MV-4-11 (cell line): ENCODE results near the gene ATG16L1.
A peak's percentile ranks its signal among the peaks of the same experiment; 100 is the strongest.

Source experiments
- DNase-seq: peaks from one replicate; lab custom pipeline; 2025; lab: John Stamatoyannopoulos, UW

Gene ATG16L1

DNA sequence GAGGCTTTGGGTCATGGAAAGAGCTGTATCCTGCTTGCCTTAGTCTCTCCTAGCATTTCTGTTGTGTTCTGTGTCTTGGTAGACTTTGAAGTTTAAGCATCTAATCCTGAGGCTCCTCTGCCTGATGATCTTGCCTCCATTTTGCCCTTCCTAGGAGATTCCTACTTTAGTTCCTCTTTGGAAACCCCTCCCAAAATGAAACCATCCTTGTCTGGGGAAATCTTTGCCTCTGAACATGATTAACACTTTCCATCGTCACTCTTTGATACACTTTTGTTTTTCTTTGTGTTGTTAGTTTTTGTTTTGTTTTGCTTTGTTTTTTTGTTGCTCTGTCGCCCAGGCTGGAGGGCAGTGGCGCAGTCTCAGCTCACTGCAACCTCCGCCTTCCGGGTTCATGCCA lies 9.2 kb downstream of the ATG16L1 start:
- DNase-seq = no peak

DNA sequence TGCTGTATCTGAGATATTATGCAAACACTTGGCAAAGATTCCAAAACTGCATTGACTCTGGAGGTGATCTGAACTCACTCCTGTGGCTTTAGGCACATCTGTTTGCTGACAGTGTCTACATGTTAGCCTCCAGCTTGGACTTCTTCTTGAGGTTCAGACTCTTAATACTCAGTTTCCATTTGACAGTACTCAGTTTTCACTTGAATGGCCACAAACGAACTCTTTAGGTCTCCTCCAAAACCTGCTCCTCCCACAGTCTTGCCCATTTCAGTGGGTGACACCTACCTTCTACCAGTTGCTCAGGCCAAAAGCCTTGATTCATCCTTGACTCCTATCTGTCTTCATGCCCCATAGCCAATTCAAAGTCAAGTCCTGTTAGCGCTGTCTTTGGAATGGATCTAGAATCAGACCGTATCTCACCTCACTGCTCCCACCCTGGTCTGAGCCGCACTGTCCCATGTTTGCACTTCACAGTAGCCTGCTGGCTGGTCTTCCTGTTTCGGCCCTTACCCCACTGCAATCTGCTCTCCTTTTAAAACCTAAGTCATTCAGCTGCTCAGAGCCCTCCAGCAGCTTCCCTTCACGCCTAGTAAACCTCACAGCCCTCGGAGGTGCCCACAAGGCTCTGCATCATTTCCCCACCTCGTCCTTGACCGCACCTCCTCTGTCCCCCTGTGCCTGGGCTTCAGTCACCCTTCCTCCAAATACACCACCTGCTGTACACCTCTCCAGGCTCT lies 10.5 kb downstream of the ATG16L1 start:
- DNase-seq = no peak

DNA sequence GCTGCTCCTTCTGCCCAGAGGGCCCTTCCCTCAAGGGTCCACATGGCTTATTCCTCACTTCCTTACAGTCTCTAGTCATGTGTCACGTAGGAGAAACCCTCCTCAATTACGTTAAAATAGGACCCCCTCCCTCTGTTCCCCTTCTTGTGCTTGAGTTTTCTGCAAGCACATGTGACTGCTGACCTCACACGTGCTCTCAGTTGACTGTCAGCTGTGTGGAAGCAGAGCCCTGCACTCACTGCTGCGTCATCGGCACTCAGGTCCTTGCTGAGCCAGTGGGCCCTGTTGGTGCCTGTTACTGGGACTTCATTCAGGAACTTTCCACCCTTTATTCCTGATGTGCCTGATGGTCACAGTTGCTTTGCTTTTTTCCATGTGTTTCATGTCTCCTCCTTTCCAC lies 11.1 kb downstream of the ATG16L1 start:
- no peak for DNase-seq

DNA sequence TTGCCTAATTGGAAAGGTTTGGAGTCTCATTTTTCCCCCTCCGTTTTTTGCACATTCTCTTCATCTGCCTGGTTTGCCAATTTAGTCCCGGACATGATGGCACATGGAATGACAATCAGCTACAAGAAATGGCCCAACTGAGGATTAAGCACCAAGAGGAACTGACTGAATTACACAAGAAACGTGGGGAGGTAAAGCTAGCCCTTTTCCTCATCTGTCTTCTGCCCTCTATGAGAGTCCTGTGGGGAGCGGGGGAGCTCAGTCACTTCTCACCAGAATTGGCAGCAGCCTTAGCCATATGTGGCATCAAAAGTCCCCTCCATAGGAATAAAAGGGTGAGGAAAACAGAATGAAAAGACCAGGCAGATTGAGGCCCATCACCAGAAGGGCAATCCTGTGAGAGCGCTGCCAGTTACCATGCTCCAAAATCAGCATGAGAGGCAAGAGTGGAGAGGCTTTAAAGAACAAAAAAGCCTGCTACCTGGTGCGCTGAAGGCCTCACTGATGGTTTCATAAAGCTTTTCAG lies 11.6 kb downstream of the ATG16L1 start:
- peak; percentile 45 for DNase-seq

DNA sequence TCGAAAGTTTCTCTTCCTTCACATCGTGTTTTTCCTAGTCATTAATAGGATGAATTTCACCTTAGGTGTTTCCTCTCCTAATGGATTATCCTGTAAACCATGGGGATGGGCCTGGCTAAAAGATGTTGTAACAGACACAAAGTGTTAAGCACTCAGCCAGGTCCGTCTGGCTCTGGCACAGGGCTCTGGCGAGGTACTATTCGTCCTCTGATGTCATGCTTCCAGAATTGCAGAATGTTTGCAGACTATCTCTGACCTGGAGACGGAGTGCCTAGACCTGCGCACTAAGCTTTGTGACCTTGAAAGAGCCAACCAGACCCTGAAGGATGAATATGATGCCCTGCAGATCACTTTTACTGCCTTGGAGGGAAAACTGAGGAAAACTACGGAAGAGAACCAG lies 13.2 kb downstream of the ATG16L1 start:
- no peak for DNase-seq

DNA sequence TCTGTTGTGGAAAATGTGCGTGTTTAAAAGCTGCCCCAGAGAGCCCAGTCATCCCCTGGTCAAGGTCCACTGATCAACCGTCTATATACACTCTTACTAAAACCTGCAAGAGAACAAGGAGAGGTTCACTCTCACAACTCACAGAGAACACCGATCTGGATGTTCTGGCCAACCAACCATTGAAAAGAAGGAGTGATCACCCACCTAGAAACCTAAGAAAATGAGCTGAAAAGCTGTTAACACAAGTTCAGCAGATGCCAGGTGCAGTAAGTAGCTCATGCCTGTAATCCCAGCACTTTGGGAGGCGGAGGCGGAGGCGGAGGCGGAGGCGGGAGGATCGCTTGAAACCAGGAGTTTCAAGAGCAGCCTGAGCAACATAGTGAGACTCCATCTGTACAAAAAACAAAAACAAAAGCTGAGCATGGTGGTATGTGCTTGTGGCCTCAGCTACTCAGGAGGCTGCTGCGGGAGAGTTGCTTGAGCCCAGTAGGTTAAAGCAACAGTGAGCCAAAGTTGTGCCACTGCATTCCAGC lies 14.5 kb downstream of the ATG16L1 start:
- DNase-seq = no peak

DNA sequence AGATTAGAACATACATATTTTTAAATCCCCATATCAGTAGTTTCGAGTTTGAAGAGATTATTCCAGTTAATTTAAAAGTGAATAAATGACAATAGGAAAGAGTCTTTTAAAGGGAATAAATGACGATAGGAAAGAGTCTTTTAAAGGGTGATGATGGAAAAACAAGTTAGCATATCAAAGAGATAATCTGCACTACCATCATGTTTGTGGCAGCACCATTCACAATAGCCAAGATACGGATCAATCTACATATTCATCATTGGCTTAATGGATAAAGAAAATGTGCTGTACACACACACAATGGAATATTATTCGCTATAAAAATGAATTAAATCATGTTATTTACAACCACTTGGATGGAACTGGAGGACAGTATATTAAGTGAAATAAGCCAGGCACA lies 15.0 kb downstream of the ATG16L1 start:
- DNase-seq = no peak

DNA sequence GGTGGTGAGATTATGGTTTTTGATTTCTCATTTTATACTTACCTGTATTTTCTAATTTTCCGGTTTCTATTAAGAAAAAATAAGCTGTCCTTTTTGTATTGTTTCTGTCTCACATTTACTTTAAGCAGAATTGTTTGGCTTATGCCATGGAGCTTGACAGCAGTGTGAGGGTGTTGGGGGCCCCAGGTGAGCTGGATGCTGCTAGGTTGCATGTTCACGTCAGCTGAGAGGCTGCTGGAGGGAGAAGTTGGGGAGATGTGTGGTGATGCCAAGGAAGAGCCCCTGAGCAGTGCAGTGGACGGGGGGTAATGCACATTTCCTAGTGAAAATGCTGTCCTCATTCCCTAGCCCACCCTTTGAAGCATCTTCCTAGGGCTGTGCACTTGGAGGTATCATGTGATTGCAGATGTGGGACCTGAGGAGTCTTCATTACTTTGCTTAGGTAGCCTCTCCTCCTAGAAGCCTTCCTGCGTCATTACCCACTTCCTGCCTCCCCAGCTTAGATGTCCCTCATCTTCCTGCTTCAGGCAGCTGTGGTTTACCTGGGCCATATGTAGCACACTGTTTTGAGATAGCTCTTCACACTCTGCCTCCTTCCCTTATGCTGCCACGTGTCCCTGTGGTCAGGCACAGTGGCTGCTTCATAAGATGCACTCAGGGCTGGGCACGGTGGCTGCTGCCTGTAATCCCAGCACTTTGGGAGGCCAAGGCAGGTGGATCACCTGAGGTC lies 16.2 kb downstream of the ATG16L1 start:
- no peak for DNase-seq

DNA sequence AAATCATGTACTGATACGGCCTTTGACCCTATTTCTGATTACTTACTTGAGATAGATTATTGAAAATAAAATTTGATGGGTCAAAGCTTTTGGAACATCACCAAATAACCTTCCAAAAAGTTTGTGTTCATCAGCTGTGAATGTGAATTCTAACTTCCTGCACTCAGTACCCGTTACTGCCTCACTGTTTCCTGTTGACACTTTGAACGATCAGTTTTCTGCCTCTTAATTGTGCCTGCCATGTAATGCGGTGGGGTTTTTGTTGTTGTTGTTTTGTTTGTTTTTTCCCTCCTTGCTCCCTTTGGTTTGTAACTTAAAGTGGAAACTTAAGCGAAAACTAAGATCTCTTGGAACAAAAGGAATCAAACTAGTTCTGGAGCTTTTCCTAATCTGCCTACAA lies 18.9 kb downstream of the ATG16L1 start:
- no peak for DNase-seq

DNA sequence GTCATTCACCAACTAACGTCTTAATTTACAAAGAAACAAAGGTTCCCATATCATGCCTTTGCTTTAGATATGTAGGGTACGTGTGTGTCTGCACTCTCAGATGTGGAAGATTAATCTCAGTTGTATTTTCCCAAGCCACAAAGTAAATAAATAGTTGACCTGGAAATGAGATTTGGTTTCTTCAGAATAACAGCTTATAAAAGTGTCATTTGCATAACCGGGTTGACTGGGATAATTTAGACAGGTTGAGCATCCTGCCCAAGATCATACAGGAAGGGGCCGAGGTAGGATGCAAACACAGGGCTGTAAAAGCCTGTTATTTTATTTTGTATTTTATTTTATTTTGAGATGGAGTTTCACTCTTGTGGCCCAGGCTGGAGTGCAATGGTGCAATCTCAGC lies 19.5 kb downstream of the ATG16L1 start:
- DNase-seq = no peak

DNA sequence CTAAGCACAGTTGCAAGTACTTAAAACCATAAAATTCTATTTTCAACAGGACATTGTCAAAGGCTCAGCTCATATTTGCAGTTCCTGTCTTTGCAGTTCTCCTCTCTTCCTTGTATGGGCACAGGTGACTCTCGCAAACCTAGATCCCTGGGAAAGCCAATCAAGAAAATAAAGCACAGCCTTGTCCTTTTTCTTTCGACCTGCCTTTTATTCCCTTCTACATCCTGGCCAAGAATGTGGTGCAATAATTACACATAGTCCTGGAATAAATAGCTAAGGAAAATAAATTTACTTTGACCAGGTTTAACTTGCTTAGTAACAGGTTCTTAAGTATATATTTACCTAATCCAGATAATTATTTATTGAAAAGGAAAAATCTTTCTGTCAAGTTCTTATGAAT lies 20.2 kb downstream of the ATG16L1 start:
- no peak for DNase-seq

DNA sequence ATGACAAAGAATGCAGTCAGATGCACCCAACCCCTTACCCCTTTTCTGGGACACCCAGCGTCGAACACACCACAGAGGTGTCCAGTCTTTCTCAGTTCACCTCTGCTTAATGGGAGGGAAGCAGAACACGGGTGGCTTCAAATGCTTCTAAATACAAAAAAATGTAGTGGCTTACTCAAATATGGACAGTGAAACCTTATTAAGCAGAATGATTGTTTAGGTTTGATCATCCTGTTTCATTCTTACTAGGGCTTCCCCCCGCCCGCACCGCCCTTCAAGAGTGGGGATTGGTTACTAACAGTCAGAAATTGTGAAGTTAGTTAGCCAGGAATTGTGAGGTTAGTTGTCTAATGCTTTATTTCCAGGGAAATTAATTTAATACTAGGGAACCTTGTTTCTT lies 21.6 kb downstream of the ATG16L1 start:
- no peak for DNase-seq

DNA sequence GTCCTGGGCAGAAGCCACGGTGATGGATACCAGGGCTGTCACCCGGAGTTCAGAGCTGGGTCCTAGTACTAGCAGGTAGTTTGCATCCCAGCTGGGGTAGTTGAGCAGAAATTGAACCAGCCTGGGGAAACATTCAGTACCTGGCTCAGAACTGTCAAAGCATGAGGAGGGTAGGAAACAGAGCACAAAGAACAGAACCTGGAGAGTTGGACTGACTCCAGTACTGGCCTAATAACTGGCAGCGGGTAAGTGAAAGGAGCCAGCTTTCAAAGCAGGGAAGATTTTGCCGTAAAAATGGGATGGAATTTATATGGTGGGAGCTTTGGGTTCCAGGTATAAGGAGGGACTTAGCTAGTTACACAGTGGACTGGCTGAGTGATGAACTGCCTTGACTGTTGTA lies 23.8 kb downstream of the ATG16L1 start:
- no peak for DNase-seq

DNA sequence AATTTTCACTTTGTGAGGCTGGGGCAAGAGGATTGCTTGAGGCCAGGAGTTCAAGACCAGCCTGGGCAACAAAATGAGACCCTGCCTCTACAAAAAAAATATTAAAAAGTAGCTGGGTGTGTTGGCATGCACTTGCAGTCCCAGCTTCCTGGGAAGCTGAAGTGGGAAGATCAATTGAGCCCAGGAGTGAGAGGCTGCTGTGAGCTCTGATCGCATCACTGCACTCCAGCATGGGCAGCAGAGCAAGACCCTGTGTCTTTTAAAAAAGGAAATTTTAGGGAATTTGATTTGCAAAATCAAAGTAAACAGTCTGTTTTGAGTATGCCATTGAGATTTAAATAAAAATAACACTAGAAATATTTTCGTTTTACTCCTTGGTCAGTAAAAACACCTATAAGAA lies 27.4 kb downstream of the ATG16L1 start:
- DNase-seq = no peak

DNA sequence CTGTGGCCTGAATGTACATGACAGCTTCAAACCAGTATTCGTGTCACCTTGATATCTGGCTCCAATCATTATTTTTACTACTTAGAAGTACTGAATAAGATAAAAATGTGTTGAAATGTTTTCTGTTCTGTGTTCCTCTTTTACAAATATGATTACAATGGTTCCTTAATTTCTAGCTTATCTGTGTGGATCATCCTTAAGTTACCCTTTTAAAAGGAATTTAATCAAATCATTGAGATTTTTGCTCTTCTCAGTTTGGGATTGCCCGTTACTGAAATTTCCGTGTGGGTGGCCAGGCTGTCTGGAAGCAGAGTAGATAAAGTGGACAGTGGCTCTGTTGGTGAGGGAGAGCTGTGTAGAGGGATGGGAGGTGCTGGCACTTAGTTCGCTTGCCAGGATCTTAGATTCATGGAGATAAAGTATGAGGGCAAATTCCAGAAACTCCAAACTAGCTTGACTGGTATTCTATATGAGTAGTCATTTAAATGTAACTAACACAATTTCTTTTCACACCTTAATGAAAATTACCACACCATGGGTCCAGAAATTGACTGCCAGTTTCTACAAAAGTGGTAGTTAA lies 28.7 kb downstream of the ATG16L1 start:
- DNase-seq = no peak

DNA sequence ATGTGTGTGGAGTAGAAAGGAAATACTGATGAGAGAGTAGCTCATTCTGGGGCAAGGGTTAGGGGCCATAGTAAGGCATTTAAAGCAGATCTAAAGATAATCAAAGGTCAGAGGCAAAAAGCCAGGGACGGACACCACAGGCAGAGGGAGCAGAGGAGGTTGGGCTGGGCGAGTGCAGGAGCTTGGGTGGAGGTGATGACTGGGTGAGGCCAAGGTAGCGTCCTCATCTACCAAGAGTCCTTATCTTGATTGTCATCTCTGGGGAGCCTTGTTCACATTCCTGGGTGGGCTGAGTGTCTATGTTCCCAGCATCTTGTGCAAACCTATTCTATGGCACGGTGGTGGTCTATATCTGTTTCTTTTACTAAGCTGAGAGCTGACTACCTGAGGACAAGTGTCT lies 30.1 kb downstream of the ATG16L1 start:
- DNase-seq = no peak

DNA sequence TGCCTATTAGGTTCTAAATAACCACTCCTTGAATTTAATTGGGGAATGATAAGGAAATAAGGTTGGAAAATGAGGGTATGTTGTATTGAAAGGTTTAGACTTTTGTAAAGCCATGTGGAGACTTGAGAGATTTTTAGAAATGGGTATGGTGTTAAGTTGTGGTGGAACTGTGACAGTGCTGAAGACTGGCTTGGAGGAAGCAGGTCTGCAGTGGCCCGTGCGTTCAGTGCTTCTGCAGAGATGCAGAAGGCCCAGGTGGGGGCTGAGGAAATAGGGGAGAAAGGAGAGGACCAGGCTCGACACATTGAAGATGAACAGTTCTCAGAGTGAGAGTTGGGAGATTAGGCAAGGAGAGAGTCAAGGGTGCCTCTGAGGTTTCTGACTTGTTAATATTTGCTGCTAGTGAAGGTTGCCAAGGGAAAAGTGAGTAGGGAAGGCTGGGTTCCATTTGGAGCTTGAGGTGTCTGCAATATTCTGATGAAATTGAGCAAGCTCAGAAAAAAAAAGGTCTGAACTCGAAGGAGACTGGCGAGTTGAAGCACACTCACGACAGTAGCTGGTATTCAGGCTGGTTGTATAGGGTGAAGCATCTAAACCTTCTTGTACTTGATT lies 30.6 kb downstream of the ATG16L1 start:
- DNase-seq = no peak

DNA sequence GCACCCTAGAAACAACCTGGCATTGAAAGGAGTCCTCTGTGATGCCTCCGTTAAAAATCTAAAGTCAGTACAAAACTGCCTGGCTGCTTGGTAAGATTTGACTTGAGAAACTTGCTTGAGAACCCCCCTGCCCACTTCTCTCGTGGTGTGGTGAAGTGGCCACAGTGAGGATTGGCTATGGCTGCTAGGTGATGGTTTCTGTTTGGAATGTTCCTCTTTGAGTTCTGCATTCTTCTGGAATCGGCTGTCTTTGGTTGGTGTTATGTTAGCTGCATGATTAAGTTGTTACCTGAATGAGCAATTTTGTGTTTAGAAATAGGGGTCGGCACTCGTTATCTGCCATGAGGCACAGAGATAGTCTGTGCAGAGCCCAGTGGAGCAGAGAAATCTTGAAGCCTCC lies 34.4 kb downstream of the ATG16L1 start:
- DNase-seq = no peak

DNA sequence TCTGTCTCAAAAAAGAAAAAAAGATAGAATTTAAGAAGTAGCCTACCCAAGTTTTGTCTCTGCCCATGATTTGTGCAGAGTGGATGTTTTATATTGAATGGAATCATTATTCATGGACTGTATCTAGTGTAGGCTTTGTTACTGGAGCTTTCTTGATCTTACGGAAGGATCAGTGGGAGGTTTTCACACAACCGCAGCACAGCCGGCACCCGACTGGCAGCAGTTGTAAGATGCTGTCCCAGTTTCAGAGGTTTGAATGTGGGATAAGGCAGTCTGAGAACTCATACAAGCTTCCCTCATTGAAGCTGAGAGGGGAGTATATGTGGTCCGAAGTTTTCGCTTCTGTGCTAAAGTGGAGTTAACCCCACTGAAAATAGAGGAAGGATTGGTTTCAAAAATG lies 36.4 kb downstream of the ATG16L1 start:
- no peak for DNase-seq

DNA sequence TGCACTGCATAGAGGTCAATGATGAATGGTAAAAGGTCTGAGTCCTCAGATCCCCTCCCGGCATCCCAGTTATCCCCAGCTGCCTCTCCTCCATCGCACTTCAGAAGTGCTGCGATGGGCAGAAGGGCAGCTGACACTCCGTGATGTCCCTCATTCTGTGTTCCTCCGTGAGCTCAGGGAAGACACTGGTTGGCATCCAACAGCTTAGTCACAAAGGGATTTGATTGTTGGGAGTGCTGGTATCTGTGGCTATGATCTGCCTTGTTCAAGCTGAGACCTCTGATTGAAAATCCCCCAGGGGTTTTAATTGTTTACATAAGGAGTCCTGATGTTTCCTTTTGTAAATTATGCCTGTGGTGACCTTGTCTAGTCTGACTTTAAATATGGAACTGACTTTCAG lies 37.2 kb downstream of the ATG16L1 start:
- no peak for DNase-seq

DNA sequence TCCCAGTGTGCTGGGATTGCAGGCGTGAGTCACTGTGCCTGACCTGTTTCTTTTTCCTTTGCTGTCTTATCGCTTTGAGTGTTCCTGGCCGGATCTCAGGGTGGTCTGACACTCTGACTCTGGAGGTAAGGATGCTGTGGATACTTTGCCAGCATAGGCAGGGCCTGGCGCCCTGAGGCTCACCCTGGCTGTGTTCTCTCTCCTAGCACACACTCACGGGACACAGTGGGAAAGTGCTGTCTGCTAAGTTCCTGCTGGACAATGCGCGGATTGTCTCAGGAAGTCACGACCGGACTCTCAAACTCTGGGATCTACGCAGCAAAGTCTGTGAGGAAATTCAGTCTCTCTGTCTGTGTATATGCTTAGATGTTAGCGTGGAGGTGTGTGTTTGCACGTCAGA lies 38.2 kb downstream of the ATG16L1 start:
- no peak for DNase-seq

DNA sequence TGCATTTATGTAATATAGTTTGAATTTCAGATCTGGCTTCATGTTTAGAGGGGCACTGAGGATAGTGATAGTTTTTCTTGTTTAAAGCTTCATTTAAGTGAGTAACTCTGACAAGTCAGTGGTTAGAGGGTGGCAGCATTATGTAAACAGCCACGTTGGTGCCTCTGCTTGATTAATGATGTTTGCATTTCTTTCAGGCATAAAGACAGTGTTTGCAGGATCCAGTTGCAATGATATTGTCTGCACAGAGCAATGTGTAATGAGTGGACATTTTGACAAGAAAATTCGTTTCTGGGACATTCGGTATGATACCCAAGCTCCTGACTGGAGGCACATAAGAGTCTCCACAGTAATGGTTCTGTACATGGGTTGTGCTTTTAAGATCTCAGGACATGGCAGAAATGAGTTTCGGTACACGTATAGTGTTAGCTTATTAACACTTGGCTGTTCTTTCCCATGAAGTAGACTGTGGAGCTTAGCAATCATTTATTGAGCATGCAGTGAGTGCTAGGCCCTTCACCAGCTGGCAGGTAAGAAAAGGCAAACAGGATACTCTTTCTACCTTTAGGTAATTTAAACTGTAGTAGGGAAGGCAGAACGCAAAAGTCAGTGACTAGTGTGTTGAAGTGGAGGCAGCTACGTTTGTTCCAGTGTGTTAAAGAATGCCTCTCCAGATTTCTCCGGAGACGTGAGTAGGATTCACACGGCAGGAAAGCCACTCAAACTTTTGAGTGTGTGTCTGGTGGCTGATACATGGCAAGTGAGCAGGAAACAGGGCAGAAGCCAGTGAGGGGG lies 38.8 kb downstream of the ATG16L1 start:
- no peak for DNase-seq
